ENCODE measurements around the gene CPTP. TPM values are rescaled to one million over a fixed set of nuclear protein-coding genes. Genes with fewer than 3 reads are reported as not detected.
"Not testable (repeated sequence)": the region's sequence is repeated elsewhere in the genome, so short reads cannot be mapped to it uniquely, and the experiment has no call there.

The CPTP gene
- total RNA-seq, 2 donors from 2014 or later = 45.4 to 60.2 TPM

- Histone ChIP-seq H3K9me3 (no peaks in the 10 kb centered on the region), H3K9ac (ENCODE audit: low read depth in 2 of 2, low read length in 2 of 2) (no peak overlapping the region), H3K4me3 (no peak overlapping the region), H3K36me3 (no peaks in the 10 kb centered on the region), H3K27me3 (no peaks in the 10 kb centered on the region), H3K4me1 (peaks cover 5% of the 10 kb centered on the region), H3K27ac (no peak overlapping the region)
- no peak for DNase-seq
- no peak for TF ChIP-seq CTCF (IDR thresholded peaks at IDR 0.05)
- intact Hi-C loops (cut with DNase I) = no loop called here
These were observed 11.9 kb upstream of the CPTP start for GRCh38 chr1:1312450-1313314.

- no peak overlapping the region for H3K27ac ChIP-seq
- H3K36me3 ChIP-seq = no peaks in the 10 kb centered on the region
- H3K27me3 ChIP-seq = no peaks in the 10 kb centered on the region
- no peak for DNase-seq
- intact Hi-C loops (cut with DNase I) = no loop called here
- H3K4me3 ChIP-seq = no peak overlapping the region
- no peak overlapping the region for H3K9ac ChIP-seq (ENCODE audit: low read depth in 2 of 2, low read length in 2 of 2)
- H3K4me1 ChIP-seq = peaks cover 5% of the 10 kb centered on the region
- no peak for TF ChIP-seq CTCF (IDR thresholded peaks at IDR 0.05)
- H3K9me3 ChIP-seq = no peaks in the 10 kb centered on the region
These were observed 10.9 kb upstream of the CPTP start for GRCh38 chr1:1313500-1314236.

GRCh38 chr1:1314237-1314586 lies 10.4 kb upstream of the CPTP start:
- H3K9me3 ChIP-seq = no peaks in the 10 kb centered on the region
- H3K27me3 ChIP-seq = no peaks in the 10 kb centered on the region
- no peak for DNase-seq
- no peak for TF ChIP-seq CTCF (IDR thresholded peaks at IDR 0.05)
- H3K36me3 ChIP-seq = no peaks in the 10 kb centered on the region
- H3K27ac ChIP-seq = no peak overlapping the region
- intact Hi-C loops (cut with DNase I) = no loop called here
- H3K4me1 ChIP-seq = peaks cover 5% of the 10 kb centered on the region
- no peak overlapping the region for H3K9ac ChIP-seq (ENCODE audit: low read depth in 2 of 2, low read length in 2 of 2)
- no peak overlapping the region for H3K4me3 ChIP-seq

- H3K4me1 ChIP-seq = no peaks in the 10 kb centered on the region
- no peak overlapping the region for H3K9ac ChIP-seq (ENCODE audit: low read depth in 2 of 2, low read length in 2 of 2)
- intact Hi-C loops (cut with DNase I) = no loop called here
- H3K4me3 ChIP-seq = no peak overlapping the region
- H3K9me3 ChIP-seq = no peaks in the 10 kb centered on the region
- DNase-seq = no peak
- H3K36me3 ChIP-seq = no peaks in the 10 kb centered on the region
- no peak for TF ChIP-seq CTCF (IDR thresholded peaks at IDR 0.05)
- no peaks in the 10 kb centered on the region for H3K27me3 ChIP-seq
- H3K27ac ChIP-seq = no peak overlapping the region
These were observed 9.8 kb upstream of the CPTP start for GRCh38 chr1:1314678-1315335.

- H3K27me3 ChIP-seq = no peaks in the 10 kb centered on the region
- no peaks in the 10 kb centered on the region for H3K36me3 ChIP-seq
- no peak for DNase-seq
- intact Hi-C loops (cut with DNase I) = no loop called here
- H3K9ac ChIP-seq (ENCODE audit: low read depth in 2 of 2, low read length in 2 of 2) = no peak overlapping the region
- no peak overlapping the region for H3K27ac ChIP-seq
- H3K4me3 ChIP-seq = no peak overlapping the region
- H3K4me1 ChIP-seq = no peaks in the 10 kb centered on the region
- TF ChIP-seq CTCF (IDR thresholded peaks at IDR 0.05) = no peak
- no peaks in the 10 kb centered on the region for H3K9me3 ChIP-seq
These were observed 9.1 kb upstream of the CPTP start for GRCh38 chr1:1315435-1315954.

GRCh38 chr1:1316199-1316598 lies 8.4 kb upstream of the CPTP start:
- H3K4me1 ChIP-seq; H3K9ac ChIP-seq (ENCODE audit: low read depth in 2 of 2, low read length in 2 of 2); H3K27ac ChIP-seq; H3K36me3 ChIP-seq; H3K9me3 ChIP-seq; DNase-seq; H3K4me3 ChIP-seq; intact Hi-C loops (cut with DNase I); H3K27me3 ChIP-seq: not testable (repeated sequence)

Measured in colonic mucosa (tissue), 4 donors.